BJ (cell line): ENCODE results near the gene ALDH3B2. TPM values are rescaled to one million over a fixed set of nuclear protein-coding genes. Genes with fewer than 3 reads are reported as not detected.
"Not testable (repeated sequence)": the region's sequence is repeated elsewhere in the genome, so short reads cannot be mapped to it uniquely, and the experiment has no call there.

Source experiments
- CTCF ChIA-PET: fragments of 350-600 bp; formaldehyde crosslinking; extraction: SDS; loops from one replicate; lab custom pipeline; 2021; ENCODE audit warnings: antibody characterized with exemption, inconsistent platforms; lab: Yijun Ruan, JAX
- POLR2A ChIA-PET: fragments of 300-600 bp; sonication (Branson Sonifier 250); formaldehyde crosslinking; extraction: SDS; loops from one replicate; lab custom pipeline; 2021; ENCODE audit warnings: antibody characterized with exemption; lab: Charles Lee
- DNase-seq: peaks from one replicate; pipeline ENCODE4 v3.0.0-alpha.2; 2011; ENCODE audit warnings: low read depth
- H3K27me3 ChIP-seq: 2 replicates; pipeline ENCODE4 v1.6.0; 2011; ENCODE audit warnings: low read length; ENCODE audit not compliant: control insufficient read depth, insufficient read depth
- H3K36me3 ChIP-seq: 2 replicates; pipeline ENCODE4 v1.5.1; 2011; ENCODE audit warnings: low read length; ENCODE audit not compliant: control insufficient read depth, insufficient read depth
- H3K4me3 ChIP-seq: 2 replicates; pipeline ENCODE4 v1.5.1; 2011; ENCODE audit warnings: low read depth, mild to moderate bottlenecking, control low read depth, low read length
- CTCF ChIP-seq: IDR thresholded peaks from 2 replicates; pipeline ENCODE4 v1.5.1; 2011; ENCODE audit warnings: low read depth, mild to moderate bottlenecking, control low read depth, inconsistent platforms, low read length, moderate library complexity; ENCODE audit not compliant: insufficient read depth
- polyA plus RNA-seq: library from polyadenylated mRNA; depleted of rRNA; stranded (reverse); fragments of >200 nt; gene quantifications from 2 replicates; pipeline ENCODE4 v1.2.3, GENCODE V29; 2011

Gene ALDH3B2
- polyA plus RNA-seq, 1 experiment: not detected

GRCh38 chr11:67662835-67663531 lies 11.4 kb downstream of the ALDH3B2 start:
- H3K36me3 ChIP-seq: no peaks in the 10 kb centered on the region
- ChIA-PET CTCF (interaction anchor here (1.4 kb wide), 1 partner anchor 90 kb away, joined by 5 read pairs; no protein-coding TSS in a partner anchor), POLR2A (no interaction called here)

GRCh38 chr11:67662142-67662834 lies 12.1 kb downstream of the ALDH3B2 start:
- no peak overlapping the region for H3K4me3 ChIP-seq
- ChIA-PET CTCF (interaction anchor here (1.4 kb wide), 1 partner anchor 90 kb away, joined by 5 read pairs; no protein-coding TSS in a partner anchor), POLR2A (no interaction called here)
- DNase-seq: no peak
- TF ChIP-seq CTCF: no peak
- no peaks in the 10 kb centered on the region for H3K36me3 ChIP-seq
- H3K27me3 ChIP-seq: peaks cover 1% of the 10 kb centered on the region; the same call in 1 of the 2 replicates

More at GRCh38 chr11:67662835-67663531, 11.4 kb downstream of the ALDH3B2 start:
- peaks cover 1% of the 10 kb centered on the region; the same call in 1 of the 2 replicates for H3K27me3 ChIP-seq
- TF ChIP-seq CTCF: no peak
- no peak overlapping the region for H3K4me3 ChIP-seq
- DNase-seq: no peak

- H3K4me3 ChIP-seq, DNase-seq, H3K27me3 ChIP-seq, POLR2A ChIA-PET, H3K36me3 ChIP-seq: not testable (repeated sequence)
- CTCF ChIA-PET: interaction anchor here (3.1 to 6.9 kb wide), 2 partner anchors 29 to 89 kb away, joined by 15 to 65 read pairs; partner anchors contain the start of gene NUDT8
Observed at GRCh38 chr11:67660752-67661151, 13.7 kb downstream of the ALDH3B2 start.

GRCh38 chr11:67659651-67660165 lies 14.7 kb downstream of the ALDH3B2 start:
- H3K4me3 ChIP-seq, POLR2A ChIA-PET, DNase-seq, H3K27me3 ChIP-seq, H3K36me3 ChIP-seq: not testable (repeated sequence)
- CTCF ChIA-PET: interaction anchor here (0.6 to 6.9 kb wide), 18 partner anchors 9 to 1043 kb away, joined by 3 to 65 read pairs (median 4); partner anchors contain the start of genes ALDH3B2 and NUDT8

- no peak for TF ChIP-seq CTCF
- ChIA-PET CTCF (interaction anchor here (1.3 to 6.9 kb wide), 2 partner anchors 26 to 29 kb away, joined by 3 to 65 read pairs; partner anchors contain the start of gene NUDT8), POLR2A (no interaction called here)
- no peak for DNase-seq
- Histone ChIP-seq H3K36me3 (no peaks in the 10 kb centered on the region), H3K27me3 (peaks cover 1% of the 10 kb centered on the region; the same call in 1 of the 2 replicates), H3K4me3 (no peak overlapping the region)
Observed at GRCh38 chr11:67657300-67657699, 17.1 kb downstream of the ALDH3B2 start.
